Skeletal muscle satellite cell (primary cell): ENCODE data around the gene LSM7.
"Not testable (repeated sequence)": the region's sequence is repeated elsewhere in the genome, so short reads cannot be mapped to it uniquely, and the experiment has no call there.

Source experiments
- H3K27me3 ChIP-seq: 2 replicates; pipeline ENCODE4 v1.7.0; 2013; ENCODE audit warnings: low read length; ENCODE audit not compliant: control insufficient read depth, insufficient read depth
- H3K36me3 ChIP-seq: 2 replicates; pipeline ENCODE4 v1.7.0; 2013; ENCODE audit warnings: mild to moderate bottlenecking, control low read depth, low read length; ENCODE audit not compliant: insufficient read depth
- H3K4me1 ChIP-seq: 2 replicates; pipeline ENCODE4 v1.7.0; 2013; ENCODE audit warnings: low read length; ENCODE audit not compliant: control insufficient read depth, insufficient read depth
- H3K4me2 ChIP-seq: 2 replicates; pipeline ENCODE4 v1.7.0; 2013; ENCODE audit warnings: mild to moderate bottlenecking, low read length
- H3K4me3 ChIP-seq: 2 replicates; pipeline ENCODE4 v1.7.0; 2013; ENCODE audit warnings: low read length
- H3K9ac ChIP-seq: 2 replicates; pipeline ENCODE4 v1.7.0; 2013; ENCODE audit warnings: mild to moderate bottlenecking, low read depth, low read length, moderate library complexity
- H3K9me3 ChIP-seq: replicated peaks from 2 replicates; pipeline ENCODE4 v1.7.0; 2013; ENCODE audit warnings: mild to moderate bottlenecking, control low read depth, low read length

The LSM7 gene

GRCh38 chr19:2287585-2288337 lies 40.6 kb downstream of the LSM7 start:
- peaks cover 11% of the 10 kb centered on the region for H3K4me1 ChIP-seq
- H3K36me3 ChIP-seq: no peaks in the 10 kb centered on the region
- H3K9me3 ChIP-seq: no peaks in the 10 kb centered on the region
- H3K4me3 ChIP-seq: no peak overlapping the region
- H3K9ac ChIP-seq: no peak overlapping the region
- H3K27me3 ChIP-seq: peaks cover 34% of the 10 kb centered on the region
- no peak overlapping the region for H3K4me2 ChIP-seq

GRCh38 chr19:2286402-2287140 lies 41.8 kb downstream of the LSM7 start:
- Histone ChIP-seq H3K36me3 (no peaks in the 10 kb centered on the region), H3K4me2 (no peak overlapping the region), H3K9ac (no peak overlapping the region), H3K27me3 (peaks cover 34% of the 10 kb centered on the region), H3K9me3 (no peaks in the 10 kb centered on the region), H3K4me3 (no peak overlapping the region), H3K4me1 (peaks cover 19% of the 10 kb centered on the region)

GRCh38 chr19:2283835-2284507 lies 44.4 kb downstream of the LSM7 start:
- Histone ChIP-seq H3K4me3 (no peak overlapping the region), H3K27me3 (peaks cover 12% of the 10 kb centered on the region), H3K9me3 (no peaks in the 10 kb centered on the region), H3K36me3 (no peaks in the 10 kb centered on the region), H3K4me2 (no peak overlapping the region), H3K9ac (no peak overlapping the region), H3K4me1 (peaks cover 8% of the 10 kb centered on the region)

GRCh38 chr19:2282862-2283237 lies 45.5 kb downstream of the LSM7 start:
- H3K4me3 ChIP-seq: no peak overlapping the region
- peaks cover 8% of the 10 kb centered on the region for H3K4me1 ChIP-seq
- no peak overlapping the region for H3K4me2 ChIP-seq
- H3K9me3 ChIP-seq: no peaks in the 10 kb centered on the region
- peaks cover 2% of the 10 kb centered on the region for H3K27me3 ChIP-seq
- H3K36me3 ChIP-seq: no peaks in the 10 kb centered on the region
- H3K9ac ChIP-seq: no peak overlapping the region

- Histone ChIP-seq H3K9me3 (no peaks in the 10 kb centered on the region), H3K4me3 (no peak within 1 kb of the TSS), H3K4me2 (peak within 1 kb of the TSS; percentile 45), H3K9ac (no peak within 1 kb of the TSS), H3K36me3 (no peaks in the 10 kb centered on the region), H3K27me3 (no peaks in the 10 kb centered on the region), H3K4me1 (peaks cover 8% of the 10 kb centered on the region)
These were observed 46.1 kb downstream of the LSM7 start, which contains the start of gene PEAK3 for GRCh38 chr19:2282062-2282861. Gene PEAK3 (minus strand): TSS chr19:2282175. CDS start chr19:2280931, 1,244 bp downstream.

GRCh38 chr19:2281265-2282061 lies 46.9 kb downstream of the LSM7 start:
- H3K9me3 ChIP-seq, H3K36me3 ChIP-seq, H3K9ac ChIP-seq, H3K27me3 ChIP-seq, H3K4me3 ChIP-seq, H3K4me1 ChIP-seq: not testable (repeated sequence)
- H3K4me2 ChIP-seq: peak overlapping the region; percentile 45

DNA sequence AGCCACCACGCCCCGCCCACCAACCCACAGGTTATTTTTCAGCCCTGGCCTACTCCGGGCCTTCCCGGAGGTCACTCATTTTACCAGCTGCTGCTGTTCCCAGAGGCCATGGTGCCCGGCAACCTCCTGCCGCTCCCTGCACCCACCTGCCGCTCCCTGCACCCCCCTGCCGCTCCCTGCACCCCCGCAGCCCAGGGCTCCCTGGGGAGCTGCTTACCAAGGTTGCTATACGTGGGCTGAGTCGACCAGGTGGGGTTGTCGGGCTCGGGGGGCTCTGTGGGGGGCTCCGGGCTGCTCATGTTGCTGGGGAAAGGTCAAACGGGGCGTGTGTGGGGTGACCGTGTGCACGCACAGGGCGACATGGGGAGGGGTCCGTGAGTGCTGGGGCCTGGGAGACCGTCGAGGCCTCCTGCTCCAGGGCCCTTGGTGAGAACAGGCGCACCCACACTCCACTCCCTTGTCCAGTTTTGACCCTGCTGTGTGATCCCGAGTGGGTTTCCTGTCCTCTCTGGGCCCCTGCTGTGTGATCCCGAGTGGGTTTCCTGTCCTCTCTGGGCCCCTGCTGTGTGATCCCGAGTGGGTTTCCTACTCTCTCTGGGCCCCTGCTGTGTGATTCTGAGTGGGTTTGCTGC lies 47.6 kb downstream of the LSM7 start:
- no peak overlapping the region for H3K4me3 ChIP-seq
- H3K36me3 ChIP-seq: peaks cover under 1% of the 10 kb centered on the region
- H3K4me2 ChIP-seq: no peak overlapping the region

GRCh38 chr19:2278459-2279158 lies 49.8 kb downstream of the LSM7 start:
- Histone ChIP-seq H3K9me3 (no peaks in the 10 kb centered on the region), H3K4me2 (no peak overlapping the region), H3K4me1 (peaks cover 30% of the 10 kb centered on the region), H3K36me3 (peaks cover 14% of the 10 kb centered on the region), H3K27me3 (no peaks in the 10 kb centered on the region), H3K9ac (no peak overlapping the region), H3K4me3 (no peak overlapping the region)

More for the DNA sequence above, 47.6 kb downstream of the LSM7 start:
- Histone ChIP-seq H3K4me1 (peaks cover 14% of the 10 kb centered on the region), H3K27me3 (no peaks in the 10 kb centered on the region), H3K9me3 (no peaks in the 10 kb centered on the region), H3K9ac (no peak overlapping the region)

DNA sequence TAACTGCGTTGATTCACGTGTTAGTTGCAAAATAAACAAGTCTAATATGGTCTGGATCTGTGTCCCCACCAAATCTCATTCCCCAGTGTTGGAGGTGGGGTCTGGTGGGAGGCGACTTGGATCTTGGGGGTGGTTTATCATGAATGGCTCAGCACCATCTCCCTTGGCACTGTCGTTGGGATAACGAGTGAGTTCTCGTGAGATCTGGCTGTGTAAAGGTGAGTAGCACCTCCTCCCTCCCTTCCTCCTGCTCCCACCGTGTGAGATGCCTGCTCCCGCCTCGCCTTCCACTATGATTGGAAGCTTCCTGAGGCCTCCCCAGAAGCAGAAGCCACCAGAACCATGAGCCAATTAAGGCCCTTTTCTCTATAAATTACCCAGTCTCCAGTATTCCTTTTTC lies 51.2 kb downstream of the LSM7 start:
- Histone ChIP-seq H3K9ac (no peak overlapping the region), H3K9me3 (no peaks in the 10 kb centered on the region), H3K36me3 (peaks cover 25% of the 10 kb centered on the region), H3K4me3 (no peak overlapping the region), H3K4me1 (peaks cover 42% of the 10 kb centered on the region), H3K4me2 (no peak overlapping the region), H3K27me3 (no peaks in the 10 kb centered on the region)
